NCI-H82 (cell line): ENCODE data around the gene MRPS21.
"Not testable (repeated sequence)": the region's sequence is repeated elsewhere in the genome, so short reads cannot be mapped to it uniquely, and the experiment has no call there.

Experiments used
- DNase-seq: peaks from one replicate; lab custom pipeline; 2025; lab: John Stamatoyannopoulos, UW

Gene MRPS21

GRCh38 chr1:150281758-150282557, 11.7 kb upstream of the MRPS21 start, which contains the start of gene CIART:
Gene CIART (plus strand): TSS chr1:150282554. CDS start chr1:150283268, 714 bp downstream.
- peak; percentile 96 for DNase-seq

DNA sequence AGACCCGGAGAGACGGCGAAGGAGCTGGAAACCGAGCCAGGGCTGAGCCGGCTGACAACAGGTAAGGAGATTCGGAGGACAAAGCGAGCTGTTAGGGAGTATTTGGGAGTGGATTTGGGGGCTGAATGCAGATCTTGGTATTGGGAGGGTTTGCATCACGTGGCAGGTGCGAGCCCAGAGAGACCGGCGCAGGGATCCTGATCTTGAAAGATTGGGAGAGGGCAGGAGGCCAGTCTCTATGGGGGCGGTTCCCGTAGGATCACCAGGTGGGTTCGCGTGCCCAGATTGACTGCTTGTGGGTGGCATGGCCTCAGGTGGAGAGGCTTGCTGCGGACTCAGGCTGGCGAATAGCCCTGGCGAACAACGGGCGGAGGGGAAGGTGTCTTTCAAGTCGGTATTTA, 11.1 kb upstream of the MRPS21 start:
- DNase-seq, result no peak

DNA sequence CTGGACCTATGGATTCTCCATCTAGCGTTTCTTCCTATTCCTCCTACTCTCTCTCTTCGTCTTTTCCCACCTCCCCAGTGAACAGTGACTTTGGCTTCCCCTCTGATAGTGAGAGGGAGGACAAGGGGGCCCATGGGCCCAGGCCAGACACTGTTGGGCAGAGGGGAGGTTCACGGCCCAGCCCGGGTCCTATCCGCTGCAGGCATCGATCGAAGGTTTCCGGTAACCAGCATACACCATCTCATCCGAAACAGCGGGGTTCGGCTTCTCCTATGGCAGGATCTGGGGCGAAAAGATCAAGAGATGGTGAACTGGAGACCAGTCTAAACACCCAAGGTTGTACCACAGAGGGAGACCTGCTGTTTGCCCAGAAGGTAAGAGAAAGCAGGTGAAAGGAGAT, 10.4 kb upstream of the MRPS21 start:
- DNase-seq, result no peak

GRCh38 chr1:150288382-150288781, 5.3 kb upstream of the MRPS21 start:
- DNase-seq, result no peak

GRCh38 chr1:150288822-150289221, 4.8 kb upstream of the MRPS21 start:
- no peak for DNase-seq

- no peak for DNase-seq
Measured at GRCh38 chr1:150295476-150295875, 1.8 kb downstream of the MRPS21 start.

DNA sequence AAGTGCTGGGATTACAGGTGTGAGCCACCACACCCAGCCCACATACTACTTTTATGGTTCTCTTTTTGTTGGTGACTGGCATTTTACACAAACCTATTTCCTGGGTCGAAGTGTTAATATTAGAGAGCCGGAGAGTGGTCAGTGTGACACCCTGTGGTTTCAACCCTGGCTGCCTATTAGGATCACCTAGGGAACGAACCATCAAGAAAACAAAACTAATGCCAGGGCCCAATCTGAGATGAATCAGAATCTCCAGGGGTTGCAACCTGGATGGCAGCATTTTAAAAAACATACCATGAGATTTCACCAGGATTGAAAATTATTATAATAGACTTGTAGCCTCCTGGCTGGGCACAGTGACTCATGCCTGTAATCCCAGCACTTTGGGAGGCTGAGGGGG, 6.1 kb downstream of the MRPS21 start:
- no peak for DNase-seq

- no peak for DNase-seq
Measured at GRCh38 chr1:150302338-150302737, 8.7 kb downstream of the MRPS21 start.

DNA sequence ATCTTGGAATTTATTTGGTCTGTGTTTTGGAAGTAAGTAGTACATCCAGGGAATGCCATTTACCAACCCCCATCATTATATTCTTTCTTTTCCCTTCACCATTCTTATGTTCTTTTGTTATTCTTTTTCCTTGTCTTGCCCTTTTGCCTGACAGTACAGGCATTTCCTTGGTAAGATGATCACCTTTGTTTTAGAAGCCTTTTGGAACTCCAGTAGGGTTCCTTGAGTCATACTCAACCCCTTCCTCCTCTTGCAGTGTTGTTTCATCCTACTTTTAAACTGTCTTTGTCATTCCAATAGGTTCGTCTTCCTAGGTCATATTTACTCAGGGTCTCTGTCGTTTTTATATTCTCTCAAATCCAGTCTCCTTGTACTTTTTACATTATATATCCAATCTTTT, 9.2 kb downstream of the MRPS21 start:
- no peak for DNase-seq

DNA sequence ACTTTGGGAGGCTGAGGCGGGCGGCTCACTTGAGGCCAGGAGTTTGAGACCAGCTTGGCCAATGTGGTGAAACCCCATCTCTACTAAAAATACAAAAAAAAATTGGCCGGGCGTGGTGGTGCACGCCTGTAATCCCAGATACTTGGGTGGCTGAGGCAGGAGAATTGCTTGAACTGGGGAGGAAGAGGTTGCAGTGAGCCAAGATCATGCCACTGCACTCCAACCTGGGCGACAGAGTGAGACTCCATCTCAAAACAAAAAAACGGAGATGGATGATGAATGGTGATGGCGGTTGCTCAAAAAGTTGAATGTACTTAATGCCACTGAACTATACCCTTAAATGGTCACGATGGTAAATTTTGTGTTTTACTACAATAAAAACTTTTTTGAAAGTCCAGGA, 14.9 kb downstream of the MRPS21 start:
- DNase-seq, result not testable (repeated sequence)

GRCh38 chr1:150309758-150310508, 16.3 kb downstream of the MRPS21 start:
- DNase-seq, result peak; percentile 52

- peak; percentile 98 for DNase-seq
Measured at GRCh38 chr1:150311762-150312161, 18.1 kb downstream of the MRPS21 start.

- DNase-seq, result not testable (repeated sequence)
Measured at GRCh38 chr1:150314691-150315090, 21.0 kb downstream of the MRPS21 start.

DNA sequence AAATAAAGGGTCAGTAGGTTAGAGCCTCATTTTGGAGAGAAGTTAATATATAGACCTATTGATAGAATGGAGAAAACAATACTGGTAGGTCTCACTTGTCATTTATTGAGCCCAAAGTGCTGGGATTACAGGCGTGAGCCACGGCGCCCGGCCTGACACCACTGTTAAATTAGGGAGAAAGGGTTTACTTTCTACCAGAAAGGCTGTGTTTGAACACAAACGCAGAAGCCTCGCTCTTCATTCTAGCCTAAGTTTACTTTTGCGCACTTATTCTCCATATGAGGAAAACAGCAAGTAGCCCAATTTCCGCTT, 27.0 kb downstream of the MRPS21 start:
- no peak for DNase-seq

DNA sequence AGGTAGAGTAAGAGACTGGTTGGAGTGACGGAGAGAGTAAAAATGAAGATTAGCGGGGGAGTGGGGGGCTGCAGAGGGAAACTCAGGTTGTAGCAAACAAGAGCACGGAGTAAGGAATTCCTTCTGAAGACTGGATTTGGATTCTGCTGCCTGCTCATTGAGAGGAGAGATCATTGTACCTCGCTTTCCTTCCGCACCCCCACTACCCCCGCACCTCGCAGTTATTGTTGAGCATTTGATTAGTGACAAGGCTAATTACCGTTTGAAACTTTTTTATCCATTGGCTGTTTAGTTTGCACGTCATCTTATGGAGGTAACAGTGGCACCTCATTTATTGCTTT, 28.1 kb downstream of the MRPS21 start:
- no peak for DNase-seq

DNA sequence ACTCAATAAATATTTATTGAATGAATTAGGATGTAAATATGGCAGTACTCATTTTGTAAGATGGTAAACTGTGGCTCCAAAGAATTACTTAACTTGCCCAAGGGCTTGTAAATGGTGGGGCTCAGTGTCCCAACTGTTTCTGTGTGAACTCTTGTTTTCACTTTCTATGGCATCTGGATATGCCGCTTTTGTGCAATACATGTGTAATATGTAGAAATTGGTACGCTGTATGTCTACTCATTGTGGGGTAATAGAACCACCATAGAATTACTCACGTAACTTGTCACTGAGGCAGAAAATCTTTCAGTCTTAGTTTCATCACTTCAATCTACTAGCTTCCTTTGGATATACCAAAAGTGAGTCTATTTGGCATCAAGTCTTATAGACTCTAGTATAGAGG, 28.6 kb downstream of the MRPS21 start:
- DNase-seq, result no peak

- no peak for DNase-seq
Measured at GRCh38 chr1:150332651-150333290, 39.1 kb downstream of the MRPS21 start.

- peak; percentile 95 for DNase-seq
Measured at GRCh38 chr1:150346316-150346715, 52.7 kb downstream of the MRPS21 start.

DNA sequence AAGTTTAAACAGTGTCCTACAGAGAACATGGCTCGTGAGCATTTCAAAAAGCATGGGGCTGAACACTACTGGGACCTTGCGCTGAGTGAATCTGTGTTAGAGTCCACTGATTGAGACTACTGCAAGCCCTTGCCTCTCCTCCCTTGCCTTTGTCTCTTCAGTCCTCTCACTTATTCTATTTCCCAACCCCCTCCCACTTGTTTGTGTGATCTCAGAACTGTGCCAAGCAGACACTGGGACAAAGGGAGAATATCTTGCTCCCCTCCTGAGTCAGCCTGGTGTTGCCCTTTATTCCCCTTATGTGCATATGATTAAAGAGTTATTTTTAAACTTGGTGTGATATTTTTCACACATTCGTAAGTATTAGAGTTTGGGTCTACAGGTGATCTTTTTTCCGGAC, 59.2 kb downstream of the MRPS21 start:
- no peak for DNase-seq
